ENCODE results near the gene CACNG5.

CACNG5 gene, protein sequence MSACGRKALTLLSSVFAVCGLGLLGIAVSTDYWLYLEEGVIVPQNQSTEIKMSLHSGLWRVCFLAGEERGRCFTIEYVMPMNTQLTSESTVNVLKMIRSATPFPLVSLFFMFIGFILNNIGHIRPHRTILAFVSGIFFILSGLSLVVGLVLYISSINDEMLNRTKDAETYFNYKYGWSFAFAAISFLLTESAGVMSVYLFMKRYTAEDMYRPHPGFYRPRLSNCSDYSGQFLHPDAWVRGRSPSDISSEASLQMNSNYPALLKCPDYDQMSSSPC

DNA sequence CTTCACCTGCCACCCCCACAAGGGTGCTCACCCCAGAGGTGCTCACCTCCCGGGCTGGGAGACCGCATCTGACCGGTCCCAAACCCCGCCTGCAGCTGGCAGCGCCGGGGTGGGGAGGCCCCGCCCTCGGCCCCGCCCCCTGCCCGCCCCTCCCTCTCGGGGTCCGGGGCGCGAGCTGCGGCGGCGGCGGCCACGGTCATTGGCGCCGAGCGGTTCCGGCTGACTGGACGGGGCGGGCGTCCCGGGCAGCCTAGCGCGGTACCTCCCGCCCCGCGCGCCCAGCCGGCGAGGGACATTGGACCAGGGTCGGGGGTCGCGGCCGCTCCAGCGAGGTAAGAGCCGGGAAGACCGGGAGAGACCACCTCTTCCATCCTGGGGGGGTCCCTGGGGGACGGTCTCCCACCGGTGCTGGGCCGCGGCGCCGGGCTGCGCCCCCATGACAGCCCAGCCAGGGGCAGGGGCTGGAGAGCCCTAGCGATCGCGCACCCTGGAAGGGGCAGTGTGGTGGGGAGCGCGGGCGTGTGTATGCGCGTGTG, at the start of gene CACNG5:
CACNG5 (plus strand) TSS at position 199 of the 536 bp plus-strand sequence. CDS start 42,216 bp downstream, outside the sequence.
- ATAC-seq (peak; percentile 34), DNase-seq (no peak)
- Mint-ChIP-seq H3K9me3 (no peaks in the 10 kb centered on the region), H3K4me3 (no peak within 1 kb of the TSS), H3K27ac (no peak within 1 kb of the TSS), H3K27me3 (peaks cover 81% of the 10 kb centered on the region), H3K4me1 (peaks cover 3% of the 10 kb centered on the region)

DNA sequence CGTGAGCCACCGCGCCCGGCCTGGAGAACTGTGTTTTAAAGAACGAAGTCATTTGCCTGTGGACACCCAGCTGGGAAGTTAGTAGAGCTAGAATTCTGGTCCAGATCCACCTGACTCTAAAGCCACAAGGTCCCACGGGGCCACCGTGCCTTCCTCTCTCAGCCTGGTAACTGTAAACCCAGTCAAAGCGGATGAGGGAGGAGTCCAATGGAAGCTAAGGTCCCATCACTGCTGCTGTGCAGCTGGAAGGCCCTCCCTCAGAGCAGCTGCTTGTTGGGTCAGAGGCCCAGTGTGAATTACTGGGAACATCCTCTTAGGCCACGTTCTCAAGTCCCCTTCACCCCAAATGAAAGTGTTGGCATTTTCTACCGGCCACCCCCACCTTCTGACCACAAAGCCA, 48.8 kb upstream of the CACNG5 start:
- H3K27ac Mint-ChIP-seq: no peak overlapping the region
- H3K4me1 Mint-ChIP-seq: peaks cover 7% of the 10 kb centered on the region
- H3K9me3 Mint-ChIP-seq: no peaks in the 10 kb centered on the region
- no peak for ATAC-seq
- H3K27me3 Mint-ChIP-seq: no peaks in the 10 kb centered on the region
- no peak for DNase-seq
- H3K4me3 Mint-ChIP-seq: no peak overlapping the region

DNA sequence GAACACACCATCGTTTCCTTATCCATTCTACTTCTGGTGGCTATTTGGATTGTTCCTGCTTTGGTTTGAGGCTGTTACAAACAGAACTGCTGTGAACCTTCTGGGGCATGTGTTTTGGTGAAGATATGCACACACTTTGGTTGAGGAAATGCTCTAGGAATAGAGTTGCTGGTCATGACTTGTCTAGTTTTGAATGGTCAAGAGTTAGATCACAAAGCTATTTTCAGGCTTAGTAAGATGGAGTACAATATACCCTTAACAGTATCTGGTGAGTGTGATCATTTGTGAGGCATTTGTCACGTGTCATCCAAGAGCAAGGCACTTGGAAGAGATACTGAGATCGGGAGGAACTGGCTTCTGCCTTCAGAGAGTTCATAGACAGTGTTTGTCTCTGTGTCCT, 47.0 kb upstream of the CACNG5 start:
- ATAC-seq: no peak
- H3K4me1 Mint-ChIP-seq: peaks cover 12% of the 10 kb centered on the region
- H3K4me3 Mint-ChIP-seq: no peak overlapping the region
- no peaks in the 10 kb centered on the region for H3K27me3 Mint-ChIP-seq
- H3K27ac Mint-ChIP-seq: no peak overlapping the region
- no peak for DNase-seq
- no peaks in the 10 kb centered on the region for H3K9me3 Mint-ChIP-seq

DNA sequence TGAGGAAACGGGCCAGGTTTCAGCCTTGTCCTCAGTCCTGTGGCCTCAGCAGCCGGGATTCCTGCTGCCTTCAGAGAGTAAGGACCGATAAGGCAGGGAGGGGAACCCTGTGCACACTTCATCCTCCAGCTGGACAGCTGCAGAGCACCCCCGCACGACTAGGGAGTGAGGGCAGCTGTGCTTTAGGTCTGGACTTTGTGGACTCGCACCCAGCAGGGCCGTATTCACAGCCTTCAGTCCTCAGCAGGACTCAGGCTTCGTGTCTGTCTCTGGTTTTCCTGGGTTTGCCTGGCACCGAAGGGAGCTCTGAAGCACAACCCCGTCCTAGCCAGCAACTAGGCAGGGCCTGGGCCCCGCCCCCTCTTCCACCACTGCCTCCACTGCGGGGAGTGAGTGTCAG, 45.8 kb upstream of the CACNG5 start:
- Mint-ChIP-seq H3K4me3 (no peak overlapping the region), H3K9me3 (no peaks in the 10 kb centered on the region), H3K4me1 (peaks cover 12% of the 10 kb centered on the region), H3K27ac (peak overlapping the region in 1 of 2 donors; percentile 52), H3K27me3 (no peaks in the 10 kb centered on the region)
- DNase-seq (no peak), ATAC-seq (no peak)

DNA sequence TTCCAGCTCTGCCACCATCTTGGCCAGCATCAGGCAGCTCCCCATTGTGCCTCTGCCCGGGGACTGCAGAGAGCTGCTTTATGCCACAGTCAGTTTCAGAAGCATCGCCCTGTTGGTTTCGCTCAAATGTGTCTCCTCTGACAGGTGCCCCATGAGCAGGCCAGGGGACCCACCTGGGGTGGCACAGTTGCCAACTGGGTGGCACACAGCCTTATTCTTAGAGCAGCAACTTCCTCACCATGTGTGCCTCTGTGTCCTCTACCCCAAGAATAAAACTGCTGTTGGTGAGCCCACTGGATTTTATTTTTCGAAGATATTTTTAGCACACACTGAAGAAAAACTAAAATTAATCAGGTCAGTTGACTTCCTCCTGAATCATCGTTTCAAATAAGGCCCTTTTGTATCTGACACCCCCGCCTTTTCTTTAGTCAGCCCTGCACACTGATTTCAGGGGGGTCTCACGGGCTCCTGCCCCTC, 44.9 kb upstream of the CACNG5 start:
- DNase-seq (no peak), ATAC-seq (no peak)

DNA sequence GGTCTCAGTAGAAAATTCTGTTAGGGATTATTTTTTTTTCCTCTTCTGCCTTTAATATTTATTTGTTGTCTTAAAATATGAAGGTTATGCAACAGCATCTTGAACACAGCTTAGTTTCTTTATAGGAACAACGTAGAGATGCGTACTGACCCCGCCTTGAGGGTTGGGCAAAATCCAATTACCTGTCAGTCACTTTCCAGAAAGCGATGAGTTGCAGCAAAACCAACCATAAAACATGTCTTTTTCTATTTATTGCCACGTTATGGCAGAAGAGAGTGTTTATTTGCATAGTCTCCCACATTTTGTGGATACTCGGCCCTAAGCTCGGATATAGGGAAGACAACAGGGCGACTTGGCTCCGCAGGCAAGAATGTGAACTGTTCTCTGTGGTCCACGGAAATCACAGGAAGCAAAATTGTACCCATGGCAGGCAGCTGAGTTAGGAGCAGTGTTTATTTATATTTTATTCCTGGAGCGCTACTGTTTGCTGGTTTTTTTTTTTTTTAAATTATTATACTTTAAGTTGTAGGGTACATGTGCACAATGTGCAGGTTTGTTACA, 44.3 kb upstream of the CACNG5 start:
- peaks cover 12% of the 10 kb centered on the region for H3K4me1 Mint-ChIP-seq
- no peak overlapping the region for H3K4me3 Mint-ChIP-seq
- H3K9me3 Mint-ChIP-seq: no peaks in the 10 kb centered on the region
- no peak overlapping the region for H3K27ac Mint-ChIP-seq
- ATAC-seq: no peak
- no peaks in the 10 kb centered on the region for H3K27me3 Mint-ChIP-seq
- no peak for DNase-seq

More for the DNA sequence above, 44.9 kb upstream of the CACNG5 start:
- H3K9me3 Mint-ChIP-seq: no peaks in the 10 kb centered on the region
- H3K4me3 Mint-ChIP-seq: no peak overlapping the region
- H3K4me1 Mint-ChIP-seq: peaks cover 12% of the 10 kb centered on the region
- no peak overlapping the region for H3K27ac Mint-ChIP-seq
- no peaks in the 10 kb centered on the region for H3K27me3 Mint-ChIP-seq

DNA sequence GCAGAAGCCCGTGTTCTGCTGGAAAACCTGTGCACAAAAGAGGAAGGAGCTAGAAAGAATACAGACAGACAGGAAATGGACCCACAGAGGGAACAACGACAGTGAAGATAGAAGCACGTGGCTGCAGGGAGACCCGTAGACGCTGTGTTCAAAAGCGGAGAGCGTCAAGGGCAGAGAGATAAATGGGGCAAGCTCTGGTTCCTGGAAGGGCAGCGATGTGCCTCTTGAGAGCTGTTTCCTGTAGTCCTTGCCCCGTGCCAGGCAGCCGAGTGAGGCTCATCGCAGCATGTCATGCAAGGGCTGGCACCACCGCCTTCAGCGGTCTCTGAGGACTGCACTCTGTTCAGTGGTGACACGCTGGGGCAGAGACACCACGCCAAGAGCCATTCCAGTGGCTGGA, 43.6 kb upstream of the CACNG5 start:
- Mint-ChIP-seq H3K27ac (peak overlapping the region; percentile 41 to 48), H3K27me3 (no peaks in the 10 kb centered on the region), H3K9me3 (no peaks in the 10 kb centered on the region), H3K4me3 (no peak overlapping the region), H3K4me1 (peaks cover 12% of the 10 kb centered on the region)
- ATAC-seq (no peak), DNase-seq (no peak)

DNA sequence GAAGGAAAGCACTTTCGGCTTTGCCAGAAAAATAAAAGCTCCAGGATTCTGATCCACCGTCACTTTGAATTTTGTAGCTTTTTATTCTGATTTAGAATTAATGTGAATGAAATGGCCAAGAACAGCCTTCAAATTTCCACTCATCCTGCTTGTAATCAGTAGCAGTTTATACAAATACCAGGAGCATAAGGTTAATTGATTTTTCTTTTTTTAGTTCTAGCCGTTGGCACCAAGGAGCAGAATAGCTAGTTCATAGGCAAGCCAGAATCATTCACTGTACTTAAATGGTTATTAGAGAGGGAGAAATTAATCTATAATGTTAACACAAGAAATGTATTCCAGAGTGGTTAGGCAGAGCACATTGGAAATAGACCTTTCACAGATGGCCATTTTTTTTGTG, 41.1 kb upstream of the CACNG5 start:
- Mint-ChIP-seq H3K4me3 (no peak overlapping the region), H3K4me1 (peaks cover 12% of the 10 kb centered on the region), H3K9me3 (peaks cover 4 to 10% of the 10 kb centered on the region in 2 donors), H3K27ac (peak overlapping the region in 1 of 2 donors; percentile 48), H3K27me3 (no peaks in the 10 kb centered on the region)
- no peak for ATAC-seq
- no peak for DNase-seq

DNA sequence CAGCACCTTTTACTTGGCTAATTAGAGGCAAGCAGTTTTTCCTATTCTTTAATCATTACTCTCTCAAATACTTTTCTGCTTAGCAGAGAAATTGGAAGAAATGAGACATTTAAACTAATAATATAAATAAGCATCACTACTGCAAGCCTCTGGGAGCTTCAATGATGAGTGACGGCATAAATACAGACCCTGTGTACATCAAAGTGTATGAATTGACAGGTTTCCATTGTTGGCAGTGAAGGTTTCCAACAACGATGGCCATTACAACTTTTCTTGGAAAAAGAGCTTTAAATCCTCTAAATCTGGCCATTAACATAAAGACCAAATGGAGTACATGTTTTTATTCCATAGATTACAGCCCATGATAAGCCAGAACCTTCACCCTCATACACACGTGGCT, 39.4 kb upstream of the CACNG5 start:
- Mint-ChIP-seq H3K9me3 (peaks cover 4 to 10% of the 10 kb centered on the region in 2 donors), H3K27me3 (no peaks in the 10 kb centered on the region), H3K4me1 (peaks cover 10% of the 10 kb centered on the region), H3K4me3 (no peak overlapping the region), H3K27ac (no peak overlapping the region)
- ATAC-seq (no peak), DNase-seq (no peak)

DNA sequence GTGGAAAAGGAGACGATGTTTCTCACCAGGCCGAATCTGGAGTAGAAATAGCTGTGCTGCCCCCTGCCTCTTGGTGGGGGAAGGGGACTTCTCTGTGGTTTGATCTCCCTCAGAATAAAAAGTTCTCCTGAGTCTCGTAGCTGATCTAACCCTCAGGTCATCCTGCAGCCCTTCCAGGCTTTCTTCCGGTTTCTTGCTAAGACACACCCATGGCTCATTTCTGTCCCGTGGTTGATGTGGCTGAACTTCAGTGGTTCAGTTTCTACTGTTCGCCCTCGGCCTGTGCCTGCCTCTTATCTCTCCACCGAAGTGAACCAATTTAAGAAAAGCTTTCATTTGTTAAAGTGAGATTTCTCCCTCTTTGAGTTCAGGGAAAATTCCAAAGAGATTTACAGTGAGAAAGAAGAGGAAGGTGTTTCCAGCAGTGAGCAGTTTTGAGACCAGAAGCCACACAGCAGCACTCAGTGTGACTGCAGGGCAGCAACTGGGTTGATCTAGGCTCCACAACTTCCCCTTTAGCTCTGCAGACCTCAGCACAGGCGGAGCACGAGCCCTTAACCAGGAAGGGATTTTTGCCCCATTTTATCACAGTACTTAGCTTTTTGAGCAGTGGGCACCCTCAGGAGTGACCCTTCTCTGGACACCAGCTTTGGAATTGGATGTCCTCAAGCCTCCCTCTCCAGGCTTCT, 34.9 kb upstream of the CACNG5 start:
- DNase-seq (no peak), ATAC-seq (no peak)
- no peaks in the 10 kb centered on the region for H3K27me3 Mint-ChIP-seq
- peaks cover 4 to 10% of the 10 kb centered on the region in 2 donors for H3K9me3 Mint-ChIP-seq
- H3K4me3 Mint-ChIP-seq: no peak overlapping the region
- peak overlapping the region in 1 of 2 donors; percentile 95 for H3K27ac Mint-ChIP-seq
- H3K4me1 Mint-ChIP-seq: no peaks in the 10 kb centered on the region

DNA sequence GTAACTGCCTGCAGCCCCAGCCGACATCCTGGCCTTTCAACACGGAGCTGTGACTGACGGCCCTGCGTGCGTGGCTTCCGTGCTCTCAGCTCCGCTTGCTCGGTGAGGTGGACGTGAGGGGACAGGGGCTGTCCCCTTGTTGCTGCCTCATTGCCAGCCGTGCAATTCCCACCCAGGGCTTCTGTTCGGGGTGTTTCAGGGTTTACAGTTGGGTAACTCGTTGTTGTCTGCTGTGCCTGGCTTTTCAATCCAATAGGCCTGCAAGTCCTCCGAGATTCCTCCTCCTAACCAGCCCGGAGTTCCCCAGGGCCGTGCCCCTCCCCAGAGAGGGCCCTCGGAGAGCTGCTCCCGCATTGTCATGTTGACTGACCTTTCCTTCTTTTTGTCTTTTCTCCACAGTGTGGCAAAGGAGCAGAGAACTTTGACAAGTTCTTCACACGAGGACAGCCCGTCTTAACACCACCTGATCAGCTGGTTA, 31.4 kb upstream of the CACNG5 start:
- no peaks in the 10 kb centered on the region for H3K27me3 Mint-ChIP-seq
- H3K4me1 Mint-ChIP-seq: peaks cover 32% of the 10 kb centered on the region
- no peak for ATAC-seq
- H3K4me3 Mint-ChIP-seq: no peak overlapping the region
- H3K9me3 Mint-ChIP-seq: no peaks in the 10 kb centered on the region
- no peak for DNase-seq
- no peak overlapping the region for H3K27ac Mint-ChIP-seq

DNA sequence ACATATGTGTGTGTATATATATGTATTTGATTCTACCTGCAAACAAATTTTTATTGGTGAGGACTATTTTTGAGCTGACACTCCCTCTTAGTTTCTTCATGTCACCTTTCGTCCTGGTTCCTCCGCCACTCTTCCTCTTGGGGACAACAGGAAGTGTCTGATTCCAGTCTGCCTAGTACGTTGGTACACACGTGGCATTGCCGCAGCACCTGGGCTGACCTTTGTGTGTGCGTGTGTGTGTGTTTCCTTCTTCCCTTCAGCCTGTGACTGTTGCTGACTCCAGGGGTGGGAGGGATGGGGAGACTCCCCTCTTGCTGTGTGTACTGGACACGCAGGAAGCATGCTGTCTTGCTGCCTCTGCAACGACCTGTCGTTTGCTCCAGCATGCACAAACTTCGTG, 29.4 kb upstream of the CACNG5 start:
- H3K9me3 Mint-ChIP-seq: no peaks in the 10 kb centered on the region
- ATAC-seq (no peak), DNase-seq (no peak)
- H3K27ac Mint-ChIP-seq: peak overlapping the region in 1 of 2 donors; percentile 54
- H3K4me1 Mint-ChIP-seq: peaks cover 32% of the 10 kb centered on the region
- no peaks in the 10 kb centered on the region for H3K27me3 Mint-ChIP-seq
- H3K4me3 Mint-ChIP-seq: no peak overlapping the region

DNA sequence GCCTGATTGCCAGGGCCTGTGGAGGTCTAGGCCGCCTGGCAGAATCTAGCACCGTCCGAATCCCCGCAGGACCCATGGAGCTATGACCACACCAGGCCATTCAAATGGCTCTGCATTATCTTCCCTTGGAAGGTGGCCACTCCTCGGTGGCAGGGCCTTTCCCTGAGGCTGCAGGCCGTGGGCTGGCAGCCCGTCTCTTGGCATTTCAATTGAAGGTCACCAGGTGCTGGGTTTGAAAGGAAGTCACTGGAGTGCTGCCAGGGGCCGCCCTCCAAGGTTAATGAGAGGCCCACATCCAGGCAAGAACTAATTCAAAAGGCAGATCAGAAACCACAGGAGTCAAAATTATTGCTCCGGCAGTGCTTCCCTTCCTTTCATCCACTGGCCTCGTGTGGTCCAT, 27.7 kb upstream of the CACNG5 start:
- Mint-ChIP-seq H3K4me3 (no peak overlapping the region), H3K4me1 (peaks cover 32% of the 10 kb centered on the region), H3K27me3 (no peaks in the 10 kb centered on the region), H3K9me3 (no peaks in the 10 kb centered on the region), H3K27ac (peak overlapping the region in 1 of 2 donors; percentile 83)
- DNase-seq (no peak), ATAC-seq (no peak)

DNA sequence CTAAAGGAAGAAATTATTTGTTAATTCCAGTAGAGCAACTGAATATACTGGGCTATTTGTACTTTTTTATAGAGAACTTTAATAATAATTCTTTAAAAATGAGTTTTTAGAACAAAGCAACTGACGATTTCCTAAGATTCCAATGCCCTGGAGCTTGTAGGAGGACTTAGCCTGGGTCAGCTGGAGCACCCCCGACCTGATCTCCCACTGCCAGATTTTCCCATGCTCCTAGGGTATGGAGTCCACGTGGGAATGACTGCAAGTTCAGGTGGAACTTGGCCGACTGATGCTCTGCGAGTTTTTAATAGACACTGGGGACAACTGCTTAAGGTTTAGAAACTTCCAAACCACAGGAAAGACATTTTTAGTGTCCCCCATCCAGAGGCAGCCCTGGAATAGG, 25.5 kb upstream of the CACNG5 start:
- H3K9me3 Mint-ChIP-seq: no peaks in the 10 kb centered on the region
- ATAC-seq (no peak), DNase-seq (no peak)
- H3K4me3 Mint-ChIP-seq: no peak overlapping the region
- H3K4me1 Mint-ChIP-seq: peaks cover 32% of the 10 kb centered on the region
- H3K27ac Mint-ChIP-seq: peak overlapping the region in 1 of 2 donors; percentile 21
- H3K27me3 Mint-ChIP-seq: no peaks in the 10 kb centered on the region

DNA sequence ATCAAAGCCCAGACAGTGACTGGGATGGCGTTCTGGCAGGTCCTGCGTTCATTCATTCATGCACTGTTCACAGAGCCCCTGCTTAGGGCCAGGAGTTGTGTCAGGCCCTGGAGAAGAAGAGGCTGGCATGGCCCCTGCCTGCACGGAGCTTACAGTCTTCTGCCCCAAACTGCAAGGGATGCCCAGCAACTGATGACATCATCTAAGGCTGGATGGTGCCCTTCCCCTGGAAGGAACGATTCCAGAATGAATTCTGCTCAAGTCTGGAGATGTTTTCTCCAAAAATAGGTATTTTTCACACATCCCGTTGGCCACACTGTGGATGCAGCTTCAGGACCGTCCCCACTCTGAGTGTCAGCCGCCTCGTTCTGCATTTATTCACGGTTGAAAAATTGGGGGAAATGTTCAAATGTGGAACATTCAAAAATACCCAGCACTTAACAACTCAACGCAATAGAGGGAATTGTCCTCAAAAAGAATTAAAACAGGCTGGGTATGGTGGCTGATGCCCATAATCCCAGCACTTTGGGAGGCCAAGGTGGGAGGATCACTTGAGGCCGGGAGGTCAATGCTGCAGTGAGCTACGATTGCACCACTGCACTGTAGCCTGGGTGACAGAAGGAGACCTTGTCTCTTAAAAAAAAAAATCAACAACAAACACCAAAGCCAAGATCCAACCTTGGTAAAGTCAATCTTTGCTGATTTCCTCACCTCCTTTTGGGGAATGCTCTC, 23.8 kb upstream of the CACNG5 start:
- ATAC-seq: no peak
- peak overlapping the region in 1 of 2 donors; percentile 83 for H3K27ac Mint-ChIP-seq
- no peak for DNase-seq
- no peak overlapping the region for H3K4me3 Mint-ChIP-seq
- no peaks in the 10 kb centered on the region for H3K27me3 Mint-ChIP-seq
- H3K4me1 Mint-ChIP-seq: peaks cover 24% of the 10 kb centered on the region
- H3K9me3 Mint-ChIP-seq: no peaks in the 10 kb centered on the region
